Activated CD4-positive, alpha-beta T cell treated with anti-CD3 and anti-CD28 coated beads for 1 hour (primary cell): Measurements from ENCODE around the gene METTL23.
"Not testable (repeated sequence)": the region's sequence is repeated elsewhere in the genome, so short reads cannot be mapped to it uniquely, and the experiment has no call there.

Experiments
- DNase-seq: peaks from one replicate; pipeline ENCODE4 v3.0.0-alpha.2; 2020

The METTL23 gene

DNA sequence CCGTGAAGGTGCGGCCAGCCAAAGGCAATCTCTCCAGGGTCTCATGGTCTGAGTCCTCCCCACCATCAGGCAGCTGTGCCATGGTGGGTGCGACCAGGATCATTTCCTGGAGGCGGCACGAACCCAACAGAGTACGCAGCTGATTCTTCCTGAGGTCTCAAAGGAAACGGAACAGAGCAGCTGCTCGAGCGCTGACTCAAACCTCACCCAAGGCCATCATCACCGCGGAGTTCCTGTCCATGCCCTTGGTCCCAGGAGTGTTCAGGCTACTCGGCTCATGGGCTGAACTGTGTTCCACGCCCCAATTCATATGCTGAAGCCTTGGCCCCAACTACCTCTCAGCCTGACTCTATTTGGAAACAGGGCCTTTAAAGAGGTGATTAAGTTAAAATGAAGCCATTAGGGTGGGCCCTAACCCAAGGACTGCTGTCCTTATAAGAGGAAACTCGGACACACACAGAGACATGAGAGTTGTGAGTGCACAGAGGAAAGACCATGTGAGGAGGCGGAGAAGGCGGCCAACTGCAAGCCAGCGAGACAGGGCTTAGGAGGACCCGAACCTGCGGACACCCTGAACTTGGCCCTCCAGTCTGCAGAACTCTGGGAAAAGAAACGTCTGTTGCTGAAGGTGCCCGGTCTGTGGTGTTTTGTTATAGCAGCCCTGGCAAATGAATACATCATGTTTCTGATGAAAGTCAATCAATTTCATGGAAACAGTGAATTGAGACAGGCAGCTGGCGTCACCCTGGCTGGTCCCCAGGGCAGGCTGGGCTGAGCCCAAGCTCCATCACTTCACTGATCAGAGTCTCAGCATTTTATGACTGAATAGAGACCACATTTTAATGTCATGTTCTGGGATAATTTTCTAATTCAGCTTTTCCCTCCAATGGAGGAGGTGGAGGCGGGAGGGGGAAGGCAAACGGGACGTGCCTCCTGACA is 29.6 kb upstream of the METTL23 start:
- no peak for DNase-seq

DNA sequence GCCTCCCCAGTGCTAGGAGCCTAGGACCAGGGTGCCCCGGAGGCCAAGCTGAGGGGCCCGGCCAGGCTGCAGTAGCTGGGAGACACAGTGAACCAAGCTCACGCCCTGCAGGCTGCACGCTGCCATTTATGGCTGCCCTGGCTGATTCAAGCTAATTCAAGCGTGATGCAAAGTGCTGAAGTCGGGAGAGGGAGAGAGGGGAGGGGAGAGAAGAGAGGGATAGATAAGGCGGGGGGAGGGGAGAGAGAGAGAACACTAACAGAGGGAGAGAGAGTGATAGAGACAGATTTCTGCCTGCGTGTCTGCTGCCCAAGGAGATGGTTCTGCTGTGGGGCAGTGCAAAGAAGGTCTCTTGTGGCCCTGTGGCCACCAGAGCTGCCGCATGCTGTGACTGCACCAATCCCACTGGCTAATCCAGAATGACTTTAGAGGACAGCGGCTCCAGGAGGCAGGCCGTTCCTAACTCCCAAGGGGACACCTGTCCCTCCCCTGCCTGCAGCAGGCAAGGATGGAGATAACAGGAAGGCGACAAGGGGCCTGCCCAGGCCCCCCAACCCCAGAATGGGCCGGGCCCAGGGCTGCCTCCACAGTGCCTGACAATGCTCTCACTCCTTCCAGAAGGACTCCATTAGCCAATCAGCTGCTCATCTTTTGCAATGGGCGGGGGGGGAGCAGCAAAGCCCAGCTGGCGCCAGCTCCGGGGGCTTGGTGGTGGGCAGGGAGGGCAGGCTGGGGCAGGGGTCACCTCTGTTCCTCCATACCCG is 28.8 kb upstream of the METTL23 start:
- no peak for DNase-seq

DNA sequence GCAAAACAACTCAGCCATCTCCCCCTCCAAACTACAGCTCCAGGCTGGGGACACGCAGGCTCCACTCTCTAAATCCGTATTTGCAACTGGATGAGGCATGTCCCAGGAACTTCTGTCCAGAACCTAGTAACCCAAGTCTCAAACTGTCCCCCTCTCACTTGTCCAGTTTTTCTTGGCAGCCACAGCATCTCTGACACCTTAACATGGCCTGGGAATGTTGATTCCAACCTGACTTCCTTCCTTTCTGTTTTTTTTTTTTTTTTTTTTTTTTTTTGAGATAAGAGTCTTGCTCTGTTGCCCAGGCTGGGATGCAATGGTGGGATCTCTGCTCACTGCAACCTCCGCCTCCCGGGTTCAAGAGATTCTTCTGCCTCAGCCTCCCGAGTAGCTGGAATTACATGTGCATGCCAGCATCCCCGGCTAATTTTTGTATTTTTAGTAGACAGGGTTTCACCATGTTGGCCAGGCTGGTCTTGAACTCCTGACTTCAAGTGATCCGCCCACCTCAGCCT is 28.1 kb upstream of the METTL23 start:
- DNase-seq: not testable (repeated sequence)

GRCh38 chr17:76700270-76700616 is 26.4 kb upstream of the METTL23 start:
- DNase-seq: no peak

DNA sequence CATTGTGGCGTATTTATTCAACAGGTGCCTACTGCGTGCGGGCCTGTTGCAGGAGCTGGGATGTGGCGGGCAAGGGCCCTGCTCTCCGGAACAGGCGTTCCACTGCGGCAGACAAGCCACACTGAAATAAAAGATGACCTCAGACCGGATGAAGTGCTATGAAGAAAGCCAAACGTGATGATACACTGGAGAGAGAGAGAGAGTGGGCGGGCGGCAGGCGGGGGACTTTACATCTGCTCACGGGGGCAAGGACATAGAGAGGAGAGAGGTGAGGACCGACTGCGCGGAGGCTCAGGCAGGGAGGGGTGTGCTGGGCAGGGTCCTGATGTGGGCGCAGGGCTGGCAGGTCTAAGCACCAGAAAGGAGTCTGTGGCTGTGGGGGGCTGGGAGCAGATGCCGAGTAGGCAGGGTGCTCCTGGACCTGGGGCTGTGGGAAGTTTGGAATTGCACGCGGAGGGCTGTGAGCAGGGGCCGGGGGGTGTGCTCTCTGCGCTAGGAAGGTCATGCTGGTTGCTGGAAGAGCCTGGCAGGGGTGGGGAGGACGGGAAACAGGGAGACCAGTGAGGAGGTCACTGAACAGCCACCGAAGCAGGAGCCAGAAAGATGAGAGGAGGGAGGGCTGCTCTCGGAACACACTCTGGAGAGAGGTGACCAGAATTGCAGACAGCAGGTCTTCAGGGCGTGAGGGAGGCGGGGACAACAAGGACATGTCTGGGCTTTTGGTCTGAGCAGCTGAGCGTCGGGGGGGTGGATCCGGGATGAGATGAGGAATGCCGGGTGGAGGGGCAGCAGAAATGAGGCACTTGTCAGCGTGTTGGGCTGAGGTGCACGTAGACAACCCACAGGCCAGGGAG is 25.8 kb upstream of the METTL23 start:
- DNase-seq: no peak

- no peak for DNase-seq
Observed at GRCh38 chr17:76701471-76701967, 25.1 kb upstream of the METTL23 start.

- DNase-seq: no peak
Observed at GRCh38 chr17:76702076-76702475, 24.6 kb upstream of the METTL23 start.

DNA sequence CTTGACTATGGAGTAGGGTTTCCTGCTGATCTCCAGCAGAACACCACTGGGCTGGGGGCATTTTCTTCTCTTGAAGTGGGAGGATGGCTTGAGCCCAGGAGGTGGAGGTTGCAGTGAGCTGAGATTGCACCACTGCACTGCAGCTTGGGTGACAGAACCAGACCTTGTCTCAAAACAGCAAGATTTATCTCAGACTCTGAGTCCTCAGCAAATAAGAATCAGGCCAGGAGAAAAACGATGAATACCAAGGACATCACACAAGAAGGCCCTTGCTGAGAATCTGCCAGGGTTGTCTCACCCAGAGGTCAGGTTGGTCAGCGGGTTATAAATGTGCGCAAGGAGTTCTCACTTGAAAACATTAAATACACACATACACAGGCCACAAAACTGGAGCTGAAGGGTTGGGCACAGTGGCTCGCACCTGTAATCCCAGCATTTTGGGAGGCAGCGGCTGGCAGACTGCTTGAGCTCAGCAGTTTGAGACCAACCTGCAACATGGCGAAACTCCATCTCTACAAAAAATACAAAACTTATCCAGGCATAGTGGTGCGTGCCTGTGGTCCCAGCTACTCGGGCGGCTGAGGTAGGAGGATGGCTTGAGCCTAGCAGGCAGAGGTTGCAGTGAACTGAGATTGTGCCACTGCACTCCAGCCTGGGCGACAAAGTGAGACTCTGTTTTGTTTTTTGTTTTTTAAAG is 23.6 kb upstream of the METTL23 start:
- no peak for DNase-seq

DNA sequence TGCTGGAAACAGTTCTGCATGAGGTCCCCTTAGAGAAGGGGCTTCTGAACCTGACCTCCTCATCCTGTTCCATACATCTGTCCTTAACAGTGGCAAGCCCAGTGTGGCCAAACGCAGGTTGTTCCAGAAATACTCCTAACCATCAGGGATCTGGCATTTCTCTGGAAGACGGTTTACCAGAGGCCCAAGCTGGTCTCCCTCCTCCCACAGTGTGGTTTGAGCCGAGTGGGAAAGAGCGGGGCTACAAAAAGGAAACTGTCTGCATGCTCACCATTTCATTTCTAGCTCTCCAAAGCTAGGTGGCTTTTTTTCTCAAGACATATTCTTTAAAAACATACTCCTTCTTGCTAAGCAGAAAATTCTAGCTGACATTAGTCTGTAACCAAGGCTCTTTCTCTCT is 21.8 kb upstream of the METTL23 start:
- no peak for DNase-seq

GRCh38 chr17:76706817-76707216 is 19.8 kb upstream of the METTL23 start:
- no peak for DNase-seq

GRCh38 chr17:76707985-76708807 is 18.4 kb upstream of the METTL23 start:
- no peak for DNase-seq

DNA sequence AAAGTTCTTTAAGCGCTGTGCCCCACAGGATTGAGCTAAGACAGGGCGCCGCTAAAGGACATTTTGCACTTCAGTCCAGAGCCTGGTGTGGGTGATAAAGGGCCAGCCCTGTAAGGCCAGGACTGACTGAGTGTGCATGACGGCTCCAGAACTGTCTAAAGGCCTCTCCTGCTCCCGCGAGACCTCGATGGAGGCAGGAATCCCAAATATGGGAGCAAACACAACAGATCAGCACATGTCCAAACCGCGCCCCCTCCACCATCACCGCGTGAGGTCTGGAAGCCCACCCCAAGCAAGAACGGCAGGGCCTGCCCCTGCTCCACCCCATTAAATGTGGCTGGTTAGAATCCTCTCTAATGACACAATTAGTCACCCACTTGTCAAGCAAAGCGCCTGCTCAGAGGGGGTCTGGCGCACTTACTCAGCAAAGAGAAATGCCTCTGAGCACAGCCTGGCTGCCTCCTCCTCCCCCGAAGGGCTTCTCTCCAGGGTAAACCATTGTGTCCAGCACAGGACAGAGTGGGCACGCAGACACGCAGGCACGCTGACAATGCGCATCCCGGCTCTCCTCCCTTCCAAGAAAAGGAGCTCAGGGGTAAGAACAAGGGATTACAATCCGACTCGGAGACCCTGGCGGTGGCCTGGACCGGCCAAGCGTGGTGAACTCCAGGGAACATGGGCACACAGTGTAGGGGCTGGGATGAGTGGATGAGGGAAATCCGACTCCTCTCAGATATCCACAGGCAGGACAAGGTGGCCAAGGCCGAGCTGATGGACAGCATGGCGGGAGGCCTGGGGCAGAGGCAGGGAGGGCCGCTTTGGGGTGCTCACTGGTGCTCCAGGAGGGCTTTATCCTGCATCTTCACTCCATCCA is 17.3 kb upstream of the METTL23 start:
- DNase-seq: no peak

DNA sequence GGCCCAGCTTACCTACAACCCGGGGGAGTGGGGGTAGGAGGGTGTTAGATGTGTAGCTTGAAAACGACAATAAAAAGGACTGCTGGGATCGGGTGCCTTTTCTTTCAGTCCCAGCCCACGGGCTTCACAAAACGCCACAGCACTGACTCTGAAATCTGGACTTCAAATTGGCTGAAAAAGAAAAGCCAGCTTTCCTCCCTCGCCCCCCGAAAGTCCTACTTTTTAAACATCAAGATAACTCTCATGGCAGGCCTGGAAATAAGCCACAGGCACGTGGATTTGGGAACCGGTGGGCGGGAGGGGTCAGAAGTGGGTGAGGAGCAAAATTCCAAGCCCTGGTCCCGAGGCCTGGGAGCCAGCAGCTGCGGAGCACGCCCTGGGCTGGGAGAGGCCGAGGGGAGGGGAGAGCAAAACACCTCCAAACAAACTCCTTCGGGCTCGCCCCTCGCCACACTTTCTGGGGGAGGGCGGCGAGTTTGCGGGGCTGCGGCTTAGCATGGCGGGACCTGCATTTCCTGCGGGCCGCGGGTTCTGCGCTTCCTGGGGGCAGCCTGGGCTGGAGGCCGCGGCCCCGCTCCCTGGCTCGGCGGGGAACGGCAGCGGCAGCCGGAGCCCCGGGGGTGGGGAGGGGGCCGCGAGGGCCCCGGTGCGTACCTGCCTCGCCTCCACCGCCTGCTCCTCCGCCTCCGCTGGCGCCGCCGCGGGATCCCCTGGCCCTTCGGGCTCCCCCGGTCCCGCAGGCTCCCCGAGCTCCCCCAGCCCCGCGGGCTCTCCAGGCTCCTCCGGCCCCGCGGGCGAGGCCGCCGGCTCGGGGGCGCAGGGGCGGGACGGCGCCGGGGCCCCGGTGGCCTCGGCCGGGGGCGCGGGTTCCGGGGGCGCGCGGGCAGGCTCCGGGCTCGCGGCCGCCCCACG is 16.4 kb upstream of the METTL23 start:
- not testable (repeated sequence) for DNase-seq

- peak; percentile 41 for DNase-seq
Observed at GRCh38 chr17:76710863-76711611, 15.6 kb upstream of the METTL23 start, which contains the start of gene MXRA7. MXRA7 (minus strand) TSS chr17:76710965; CDS start chr17:76710946, 19 bp downstream.

DNA sequence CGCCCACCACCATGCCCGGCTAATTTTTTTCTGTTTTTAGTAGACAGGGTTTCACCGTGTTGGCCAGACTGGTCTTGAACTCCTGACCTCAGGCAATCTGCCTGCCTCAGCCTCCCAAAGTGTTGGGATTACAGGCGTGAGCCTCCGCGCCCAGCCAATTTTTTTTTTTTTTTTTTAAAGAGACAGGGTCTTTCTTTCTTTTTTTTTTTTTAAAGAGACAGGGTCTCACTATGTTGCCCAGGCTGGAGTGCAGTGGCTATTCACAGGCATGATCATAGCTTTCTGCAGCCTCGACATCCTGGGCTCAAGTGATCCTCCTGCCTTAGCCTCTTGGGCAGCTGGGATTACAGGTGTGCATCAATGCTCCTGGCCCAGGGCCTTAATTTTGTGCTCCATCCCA is 14.3 kb upstream of the METTL23 start:
- DNase-seq: not testable (repeated sequence)

- DNase-seq: no peak
Observed at GRCh38 chr17:76713765-76714164, 12.9 kb upstream of the METTL23 start.

DNA sequence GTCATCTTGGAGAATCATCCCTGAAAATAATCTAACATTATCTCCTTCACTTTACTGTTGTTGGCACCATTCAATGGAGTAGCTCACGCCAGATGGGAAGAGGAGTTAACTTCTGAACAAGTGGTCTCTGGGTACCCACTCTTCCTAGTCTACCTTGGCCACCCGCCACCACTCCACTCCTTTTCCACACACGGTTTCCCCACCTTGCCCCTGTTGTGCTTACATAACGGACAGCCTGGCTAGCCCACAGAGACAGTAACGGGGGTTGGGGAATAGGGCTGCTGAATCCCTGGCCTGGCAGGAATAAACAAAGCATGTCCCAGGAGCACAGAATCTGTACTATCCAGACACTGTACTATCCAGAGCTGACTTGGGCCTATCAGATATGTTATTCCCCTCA is 12.3 kb upstream of the METTL23 start:
- DNase-seq: no peak
